ENCODE measurements around the gene FMN1.

The FMN1 gene

GRCh38 chr15:33169625-33170024 lies 24.9 kb downstream of the FMN1 start:
- no peak for TF ChIP-seq CTCF (conservative IDR thresholded peaks at IDR 0.05; ENCODE audit: low read depth, low read length)
- H3K4me1 ChIP-seq (ENCODE audit: low read depth, poor library complexity, severe bottlenecking), result no peaks in the 10 kb centered on the region
- no peak overlapping the region for H3K9ac ChIP-seq
- no peak overlapping the region for H3K27ac ChIP-seq
- no peak overlapping the region for H3K4me3 ChIP-seq (IDR thresholded peaks at IDR 0.05; ENCODE audit: insufficient read depth, low read depth, low read length)
- no peaks in the 10 kb centered on the region for H3K36me3 ChIP-seq (ENCODE audit: insufficient read depth)
- H4K20me1 ChIP-seq (ENCODE audit: insufficient read depth), result no peaks in the 10 kb centered on the region
- no peak overlapping the region for H3K4me2 ChIP-seq
- no peaks in the 10 kb centered on the region for H3K79me2 ChIP-seq (ENCODE audit: insufficient read depth, low read depth)
- no peak overlapping the region for H2AFZ ChIP-seq (ENCODE audit: low read depth)
- H3K27me3 ChIP-seq (ENCODE audit: insufficient read depth, low read depth), result no peaks in the 10 kb centered on the region

- H3K27me3 ChIP-seq (ENCODE audit: insufficient read depth, low read depth), result no peaks in the 10 kb centered on the region
- no peaks in the 10 kb centered on the region for H3K36me3 ChIP-seq (ENCODE audit: insufficient read depth)
- H3K27ac ChIP-seq, result no peak overlapping the region
- no peak overlapping the region for H3K9ac ChIP-seq
- H3K4me3 ChIP-seq (IDR thresholded peaks at IDR 0.05; ENCODE audit: insufficient read depth, low read depth, low read length), result no peak overlapping the region
- no peaks in the 10 kb centered on the region for H3K79me2 ChIP-seq (ENCODE audit: insufficient read depth, low read depth)
- H3K4me2 ChIP-seq, result no peak overlapping the region
- no peaks in the 10 kb centered on the region for H4K20me1 ChIP-seq (ENCODE audit: insufficient read depth)
- no peaks in the 10 kb centered on the region for H3K4me1 ChIP-seq (ENCODE audit: low read depth, poor library complexity, severe bottlenecking)
- H2AFZ ChIP-seq (ENCODE audit: low read depth), result no peak overlapping the region
- TF ChIP-seq CTCF (conservative IDR thresholded peaks at IDR 0.05; ENCODE audit: low read depth, low read length), result no peak
These were observed 26.1 kb downstream of the FMN1 start for GRCh38 chr15:33168444-33168843.

GRCh38 chr15:33163816-33164215 lies 30.7 kb downstream of the FMN1 start:
- Histone ChIP-seq H3K9ac (no peak overlapping the region), H3K4me2 (no peak overlapping the region)
- no peak for TF ChIP-seq CTCF (conservative IDR thresholded peaks at IDR 0.05; ENCODE audit: low read depth, low read length)

GRCh38 chr15:33161209-33161608 lies 33.3 kb downstream of the FMN1 start:
- Histone ChIP-seq H3K4me1 (ENCODE audit: low read depth, poor library complexity, severe bottlenecking) (no peaks in the 10 kb centered on the region), H4K20me1 (ENCODE audit: insufficient read depth) (no peaks in the 10 kb centered on the region), H3K9ac (no peak overlapping the region), H3K27ac (no peak overlapping the region), H3K79me2 (ENCODE audit: insufficient read depth, low read depth) (no peaks in the 10 kb centered on the region), H3K27me3 (ENCODE audit: insufficient read depth, low read depth) (no peaks in the 10 kb centered on the region), H3K36me3 (ENCODE audit: insufficient read depth) (no peaks in the 10 kb centered on the region), H3K4me2 (no peak overlapping the region), H3K4me3 (IDR thresholded peaks at IDR 0.05; ENCODE audit: insufficient read depth, low read depth, low read length) (no peak overlapping the region), H2AFZ (ENCODE audit: low read depth) (no peak overlapping the region)
- no peak for TF ChIP-seq CTCF (conservative IDR thresholded peaks at IDR 0.05; ENCODE audit: low read depth, low read length)

More at GRCh38 chr15:33163816-33164215, 30.7 kb downstream of the FMN1 start:
- Histone ChIP-seq H3K27me3 (ENCODE audit: insufficient read depth, low read depth) (no peaks in the 10 kb centered on the region), H4K20me1 (ENCODE audit: insufficient read depth) (no peaks in the 10 kb centered on the region), H3K79me2 (ENCODE audit: insufficient read depth, low read depth) (no peaks in the 10 kb centered on the region), H3K4me1 (ENCODE audit: low read depth, poor library complexity, severe bottlenecking) (no peaks in the 10 kb centered on the region), H2AFZ (ENCODE audit: low read depth) (no peak overlapping the region), H3K4me3 (IDR thresholded peaks at IDR 0.05; ENCODE audit: insufficient read depth, low read depth, low read length) (no peak overlapping the region), H3K27ac (no peak overlapping the region), H3K36me3 (ENCODE audit: insufficient read depth) (no peaks in the 10 kb centered on the region)
